Mucosa of rectum (tissue), 2 donors: Measurements from ENCODE around the gene BRSK1.

Source experiments
- H3K27ac ChIP-seq, 2 donors: one replicate each; pipeline ENCODE4 v1.7.0; 2013; ENCODE audit warnings: inconsistent platforms in 2 of 2, low read depth in 2 of 2, low read length in 2 of 2
- H3K27me3 ChIP-seq, 2 donors: one replicate each; pipeline ENCODE4 v1.7.0; 2013; ENCODE audit warnings: low read length in 2 of 2; ENCODE audit not compliant: control insufficient read depth in 2 of 2, insufficient read depth in 2 of 2
- H3K36me3 ChIP-seq, 2 donors: one replicate each; pipeline ENCODE4 v1.7.0; 2013; ENCODE audit warnings: low read length in 2 of 2; ENCODE audit not compliant: control insufficient read depth in 2 of 2, insufficient read depth in 2 of 2
- H3K4me1 ChIP-seq, 2 donors: one replicate each; pipeline ENCODE4 v1.7.0; 2013; ENCODE audit warnings: low read length in 2 of 2, mild to moderate bottlenecking in 1 of 2; ENCODE audit not compliant: control insufficient read depth in 2 of 2, insufficient read depth in 2 of 2
- H3K4me3 ChIP-seq, 2 donors: one replicate each; pipeline ENCODE4 v1.7.0; 2013; ENCODE audit warnings: low read length in 2 of 2
- H3K9ac ChIP-seq, 2 donors: one replicate each; pipeline ENCODE4 v1.7.0; 2013; ENCODE audit warnings: low read length in 2 of 2, low read depth in 1 of 2, mild to moderate bottlenecking in 1 of 2
- H3K9me3 ChIP-seq, 2 donors: one replicate each; pipeline ENCODE4 v1.7.0; 2013; ENCODE audit warnings: low read length in 2 of 2; ENCODE audit not compliant: control insufficient read depth in 2 of 2
- donor health status: healthy.
- donor health status: Normal muscosa, but diverticular disease.

Gene BRSK1

DNA sequence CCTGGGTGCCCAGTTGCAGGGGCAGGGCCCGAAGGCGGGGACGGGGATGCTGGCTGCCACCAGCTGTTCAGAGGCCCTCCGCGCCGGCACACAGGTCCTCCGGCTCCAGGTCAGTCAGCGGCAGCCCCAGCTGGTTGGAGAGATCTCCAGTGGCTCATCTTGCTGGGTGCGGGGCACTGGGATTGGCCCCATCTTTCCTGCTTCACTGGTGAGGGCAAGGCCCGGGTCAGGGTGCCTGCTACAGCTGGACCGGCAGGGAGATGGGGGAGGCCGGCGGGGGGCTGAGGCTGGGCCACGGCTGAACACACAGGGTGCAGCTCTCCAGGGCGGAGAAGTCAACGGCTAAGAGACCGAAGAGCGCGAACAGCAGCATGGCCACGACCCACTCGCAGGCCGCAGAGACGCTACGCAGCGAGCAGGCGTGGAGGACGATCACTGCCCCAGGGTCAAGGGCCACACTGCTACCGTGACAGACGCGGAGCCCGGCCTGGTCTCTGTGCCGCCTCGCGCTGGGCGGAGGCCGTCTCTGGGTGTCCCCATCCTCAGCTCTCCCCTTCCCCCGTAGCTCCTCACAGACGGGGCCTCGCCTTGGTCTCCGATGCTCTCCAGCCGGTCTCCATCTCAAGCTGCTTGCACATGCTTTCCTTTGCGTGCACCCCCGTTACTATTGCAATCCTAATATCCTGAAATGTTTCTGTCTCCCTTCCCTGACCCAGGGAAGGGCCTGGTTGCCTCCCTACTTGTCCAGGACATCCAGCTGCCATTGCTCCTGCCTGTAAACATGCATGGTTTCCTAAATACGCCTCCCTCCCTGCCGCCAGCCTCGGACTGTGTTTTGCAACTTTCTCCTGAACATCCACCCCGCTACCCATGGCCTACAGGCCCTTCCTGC, 29.1 kb downstream of the BRSK1 start:
- no peaks in the 10 kb centered on the region for H3K4me1 ChIP-seq
- no peak overlapping the region for H3K9ac ChIP-seq
- H3K27ac ChIP-seq, result no peak overlapping the region
- no peaks in the 10 kb centered on the region for H3K36me3 ChIP-seq
- H3K4me3 ChIP-seq, result no peak overlapping the region
- no peaks in the 10 kb centered on the region for H3K27me3 ChIP-seq
- H3K9me3 ChIP-seq, result no peaks in the 10 kb centered on the region

GRCh38 chr19:55314396-55314795, 30.6 kb downstream of the BRSK1 start:
- Histone ChIP-seq H3K9me3 (no peaks in the 10 kb centered on the region), H3K27me3 (no peaks in the 10 kb centered on the region), H3K36me3 (no peaks in the 10 kb centered on the region), H3K4me3 (no peak overlapping the region), H3K27ac (no peak overlapping the region), H3K9ac (no peak overlapping the region), H3K4me1 (no peaks in the 10 kb centered on the region)

DNA sequence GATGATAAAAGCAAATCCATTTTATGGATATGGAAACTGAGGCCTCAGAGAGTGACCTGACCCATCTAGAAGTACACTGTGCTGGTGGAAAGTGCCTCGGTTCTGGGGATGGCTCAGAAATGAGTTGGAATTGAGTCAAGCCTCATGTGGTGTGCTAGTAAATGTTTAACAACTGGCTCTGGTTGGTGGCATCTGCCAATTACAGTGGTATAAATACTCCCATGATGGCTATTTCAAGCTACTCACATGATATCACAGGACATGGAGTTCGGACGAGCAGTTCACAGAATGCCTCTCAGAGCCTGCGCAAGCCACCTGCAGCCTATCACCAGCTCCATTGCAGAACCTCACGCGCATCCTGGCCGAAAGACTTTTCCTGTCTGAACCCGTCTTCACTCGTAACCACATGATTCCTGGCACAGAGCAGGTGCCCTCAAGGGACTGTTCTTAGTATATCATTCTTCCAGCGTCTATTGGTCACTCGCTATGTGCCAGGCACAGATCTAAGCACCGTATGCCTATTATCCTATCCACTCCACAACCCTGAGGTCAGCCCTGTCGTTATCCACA, 32.2 kb downstream of the BRSK1 start:
- no peak overlapping the region for H3K4me3 ChIP-seq
- H3K4me1 ChIP-seq, result peaks cover 0 to 2% of the 10 kb centered on the region in 2 donors
- no peaks in the 10 kb centered on the region for H3K9me3 ChIP-seq
- H3K27me3 ChIP-seq, result no peaks in the 10 kb centered on the region
- no peaks in the 10 kb centered on the region for H3K36me3 ChIP-seq
- no peak overlapping the region for H3K27ac ChIP-seq
- H3K9ac ChIP-seq, result no peak overlapping the region

- no peaks in the 10 kb centered on the region for H3K36me3 ChIP-seq
- H3K9me3 ChIP-seq, result no peaks in the 10 kb centered on the region
- H3K27me3 ChIP-seq, result no peaks in the 10 kb centered on the region
- no peak overlapping the region for H3K9ac ChIP-seq
- no peak overlapping the region for H3K27ac ChIP-seq
- H3K4me1 ChIP-seq, result peaks cover 5 to 8% of the 10 kb centered on the region in 2 donors
- H3K4me3 ChIP-seq, result no peak overlapping the region
Measured at GRCh38 chr19:55316646-55317045, 32.8 kb downstream of the BRSK1 start.

- Histone ChIP-seq H3K36me3 (no peaks in the 10 kb centered on the region), H3K9ac (no peak overlapping the region), H3K4me1 (peaks cover 19 to 23% of the 10 kb centered on the region in 2 donors), H3K27ac (no peak overlapping the region), H3K4me3 (no peak overlapping the region), H3K9me3 (no peaks in the 10 kb centered on the region), H3K27me3 (no peaks in the 10 kb centered on the region)
Measured at GRCh38 chr19:55319785-55320184, 36.0 kb downstream of the BRSK1 start.

DNA sequence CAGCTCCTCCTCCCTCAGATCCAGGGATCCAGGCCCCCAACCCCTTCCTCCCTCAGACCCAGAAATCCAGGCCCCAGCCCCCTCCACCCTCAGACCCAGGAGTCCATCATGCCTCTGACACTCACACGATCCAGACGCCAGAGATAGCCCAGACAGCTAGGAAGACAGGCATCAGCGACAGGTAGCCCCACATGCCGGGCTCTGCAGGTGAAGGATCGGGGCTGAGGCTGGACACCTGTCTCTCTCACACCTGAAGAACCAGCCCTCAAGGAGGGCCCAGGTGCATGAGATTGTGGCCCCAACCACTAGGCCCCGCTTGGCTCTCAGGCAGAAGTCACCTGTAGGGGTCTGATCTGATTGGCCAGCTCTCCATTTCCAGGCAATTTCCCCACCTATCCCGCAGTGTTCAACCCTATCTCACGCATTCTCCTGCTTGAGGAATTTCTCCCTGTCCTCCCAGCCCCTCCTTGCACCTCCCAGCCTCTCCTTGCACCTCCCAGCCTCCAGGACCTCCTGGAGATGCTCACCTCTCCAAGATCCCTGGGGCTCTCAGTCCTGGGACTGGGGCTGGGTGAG, 37.1 kb downstream of the BRSK1 start:
- Histone ChIP-seq H3K4me3 (peak overlapping the region; percentile 55 to 59), H3K9me3 (no peaks in the 10 kb centered on the region), H3K36me3 (no peaks in the 10 kb centered on the region), H3K4me1 (peaks cover 19 to 23% of the 10 kb centered on the region in 2 donors), H3K27ac (peak overlapping the region in 1 of 2 donors; percentile 58), H3K9ac (peak overlapping the region in 1 of 2 donors; percentile 49), H3K27me3 (no peaks in the 10 kb centered on the region)

DNA sequence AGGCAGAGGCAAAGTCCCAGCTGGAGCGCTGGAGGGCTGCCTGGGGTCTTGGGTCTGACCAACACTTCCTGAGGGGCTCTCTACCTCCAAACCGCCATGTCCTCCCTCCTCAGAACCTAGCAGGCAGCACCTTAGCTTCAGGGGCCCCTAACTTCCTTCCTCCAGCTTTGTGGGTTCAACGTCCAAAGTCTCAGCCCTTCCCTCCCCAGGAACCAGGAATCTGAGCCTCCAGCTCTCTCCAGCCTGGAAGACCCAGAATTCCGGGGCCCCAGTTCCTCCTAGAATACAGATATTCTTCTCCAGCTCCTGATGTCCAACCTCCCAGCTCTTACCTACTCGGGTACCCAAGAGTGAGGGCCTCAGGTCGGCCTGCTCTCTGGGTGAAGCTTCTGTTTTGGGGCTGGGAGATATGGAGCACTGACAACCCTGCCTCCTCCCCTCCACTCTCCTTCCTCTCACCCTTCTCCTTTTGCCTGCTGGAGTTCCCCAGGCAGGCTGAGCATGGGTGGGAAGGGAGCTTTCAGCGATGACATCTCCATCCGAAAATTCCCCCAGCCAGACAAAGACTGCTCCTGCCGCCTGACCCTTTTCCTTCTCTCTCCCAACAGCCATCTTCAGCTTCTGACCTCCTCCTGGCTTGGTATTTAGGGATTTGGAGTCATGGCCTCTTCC, 37.8 kb downstream of the BRSK1 start:
- peak overlapping the region in 1 of 2 donors; percentile 49 for H3K9ac ChIP-seq
- no peaks in the 10 kb centered on the region for H3K9me3 ChIP-seq
- H3K36me3 ChIP-seq, result no peaks in the 10 kb centered on the region
- H3K4me1 ChIP-seq, result peaks cover 19 to 23% of the 10 kb centered on the region in 2 donors
- peak overlapping the region; percentile 55 to 59 for H3K4me3 ChIP-seq
- H3K27me3 ChIP-seq, result no peaks in the 10 kb centered on the region
- H3K27ac ChIP-seq, result peak overlapping the region; percentile 58 to 72

- no peaks in the 10 kb centered on the region for H3K27me3 ChIP-seq
- H3K36me3 ChIP-seq, result no peaks in the 10 kb centered on the region
- H3K9ac ChIP-seq, result peak overlapping the region in 1 of 2 donors; percentile 49
- H3K27ac ChIP-seq, result peak overlapping the region; percentile 58 to 72
- peaks cover 19 to 23% of the 10 kb centered on the region in 2 donors for H3K4me1 ChIP-seq
- H3K4me3 ChIP-seq, result peak overlapping the region; percentile 28 to 59
- no peaks in the 10 kb centered on the region for H3K9me3 ChIP-seq
Measured at GRCh38 chr19:55322204-55322885, 38.5 kb downstream of the BRSK1 start.

- no peaks in the 10 kb centered on the region for H3K9me3 ChIP-seq
- no peaks in the 10 kb centered on the region for H3K36me3 ChIP-seq
- H3K9ac ChIP-seq, result no peak overlapping the region
- H3K4me1 ChIP-seq, result peaks cover 19 to 23% of the 10 kb centered on the region in 2 donors
- H3K27me3 ChIP-seq, result no peaks in the 10 kb centered on the region
- no peak overlapping the region for H3K4me3 ChIP-seq
- peak overlapping the region; percentile 38 to 41 for H3K27ac ChIP-seq
Measured at GRCh38 chr19:55324662-55325061, 40.9 kb downstream of the BRSK1 start.
